PC-3 (cell line): ENCODE data around the gene SRSF5. TPM values are rescaled to one million over a fixed set of nuclear protein-coding genes. Genes with fewer than 3 reads are reported as not detected.

Source experiments
- ATAC-seq: fragments of 200-7000 bp; cut with Tn5 transposase; 2 replicates; pipeline ENCODE4 v1.9.1; 2020; ENCODE audit warnings: mild to moderate bottlenecking, moderate library complexity
- BruUV-seq: library from RNA; stranded (reverse); fragments of 400-500 nt; replicated peaks from 2 replicates; lab custom pipeline; 2021; lab: Mats Ljungman, UMichigan
- CTCF ChIA-PET: fragments of 300-600 bp; sonication (Branson Sonifier 250); formaldehyde crosslinking; loops from one replicate; lab custom pipeline; 2022; ENCODE audit warnings: antibody characterized with exemption; lab: Charles Lee
- POLR2A ChIA-PET: fragments of 300-600 bp; sonication (Branson Sonifier 250); formaldehyde crosslinking; loops from one replicate; lab custom pipeline; 2022; ENCODE audit warnings: antibody characterized with exemption; ENCODE audit not compliant: unreplicated experiment; lab: Charles Lee
- DNase-seq: peaks from one replicate; pipeline ENCODE4 v3.0.0-alpha.2; 2015
- H2AFZ ChIP-seq: fragments of 300-600 bp; sonication (generic); 2 replicates; pipeline ENCODE4 v1.6.0; 2016; ENCODE audit warnings: antibody characterized with exemption, low read length
- H3F3A ChIP-seq: fragments of 300-600 bp; sonication (generic); one replicate; pipeline ENCODE4 v1.6.0; 2017; ENCODE audit warnings: antibody characterized with exemption, low read length, control low read depth, mild to moderate bottlenecking; ENCODE audit not compliant: unreplicated experiment
- H3K27ac ChIP-seq: fragments of 300-600 bp; sonication (generic); 2 replicates; pipeline ENCODE4 v1.5.1; 2016; ENCODE audit warnings: mild to moderate bottlenecking, low read length
- H3K27me3 ChIP-seq: fragments of 300-600 bp; sonication (generic); 2 replicates; pipeline ENCODE4 v1.6.1; 2016; ENCODE audit warnings: low read length, mixed read lengths
- H3K36me3 ChIP-seq: fragments of 300-600 bp; sonication (generic); 2 replicates; pipeline ENCODE4 v1.6.1; 2016; ENCODE audit warnings: low read depth, mixed run types, low read length, mixed read lengths
- H3K4me1 ChIP-seq: fragments of 300-600 bp; sonication (generic); 2 replicates; pipeline ENCODE4 v1.5.1; 2016; ENCODE audit warnings: low read length; ENCODE audit not compliant: insufficient read depth
- H3K4me2 ChIP-seq: fragments of 300-600 bp; sonication (generic); 2 replicates; pipeline ENCODE4 v1.6.0; 2016; ENCODE audit warnings: low read length
- H3K4me3 ChIP-seq: fragments of 300-600 bp; sonication (generic); 2 replicates; pipeline ENCODE4 v1.5.1; 2016; ENCODE audit warnings: mild to moderate bottlenecking, low read length, mixed read lengths
- H3K79me2 ChIP-seq: fragments of 300-600 bp; sonication (generic); 2 replicates; pipeline ENCODE4 v1.6.1; 2017; ENCODE audit warnings: low read length, mixed read lengths
- H3K9ac ChIP-seq: fragments of 300-600 bp; sonication (generic); 2 replicates; pipeline ENCODE4 v1.6.0; 2016; ENCODE audit warnings: mild to moderate bottlenecking, low read length
- H3K9me2 ChIP-seq: fragments of 300-600 bp; sonication (generic); replicated peaks from 2 replicates; pipeline ENCODE4 v1.6.1; 2016; ENCODE audit warnings: mixed run types, low read length, mixed read lengths
- H3K9me3 ChIP-seq: fragments of 300-600 bp; sonication (generic); 2 replicates; pipeline ENCODE4 v1.6.1; 2016; ENCODE audit warnings: low read length, mixed read lengths
- H4K20me1 ChIP-seq: fragments of 300-600 bp; sonication (generic); 2 replicates; pipeline ENCODE4 v1.6.1; 2016; ENCODE audit warnings: low read length, mixed read lengths
- CTCF ChIP-seq: fragments of 300-600 bp; sonication (generic); conservative IDR thresholded peaks from 2 replicates; pipeline ENCODE4 v1.5.1; 2017; ENCODE audit warnings: antibody characterized with exemption, low read depth, mild to moderate bottlenecking, low read length
- EZH2 ChIP-seq: fragments of 300-600 bp; sonication (generic); IDR thresholded peaks from one replicate; pipeline ENCODE4 v1.6.1; 2017; ENCODE audit warnings: antibody characterized with exemption, mild to moderate bottlenecking, low read length; ENCODE audit not compliant: unreplicated experiment
- EZH2phosphoT487 ChIP-seq: fragments of 300-600 bp; sonication (generic); IDR thresholded peaks from 2 replicates; pipeline ENCODE4 v1.6.1; 2018; ENCODE audit warnings: mild to moderate bottlenecking, antibody characterized with exemption, low read length, borderline replicate concordance
- intact Hi-C: fragments of 100-400 bp; cut with micrococcal nuclease; formaldehyde crosslinking; loops from 2 replicates; pipeline ENCODE4 v1.9.0; 2023
- total RNA-seq: library from RNA; depleted of rRNA; stranded (reverse); fragments of >200 nt; gene quantifications from 2 replicates; pipeline ENCODE4 v1.2.3, GENCODE V29; 2014

The SRSF5 gene
- total RNA-seq, 1 experiment from 2014 or later = 213 TPM

- ChIA-PET POLR2A (no interaction called here), CTCF (no interaction called here)
- BruUV-seq = no TSS peak
- no peak overlapping the region for H3K4me3 ChIP-seq
- H4K20me1 ChIP-seq = no peaks in the 10 kb centered on the region
- ATAC-seq (no peak), DNase-seq (no peak)
- no peaks in the 10 kb centered on the region for H3K4me1 ChIP-seq
- H3K27ac ChIP-seq = no peak overlapping the region
- intact Hi-C loops = no loop called here
- H3K9ac ChIP-seq = no peak overlapping the region
- no peaks in the 10 kb centered on the region for H3K9me3 ChIP-seq
- H3F3A ChIP-seq = no peaks in the 10 kb centered on the region
- H3K27me3 ChIP-seq = no peaks in the 10 kb centered on the region
- no peak overlapping the region for H2AFZ ChIP-seq
- H3K4me2 ChIP-seq = no peak overlapping the region
- H3K36me3 ChIP-seq = 0 out of 2 replicates have a peak, but pooled peaks cover 4% of the 10 kb centered on the region
- TF ChIP-seq CTCF (no peak), EZH2 (no peak), EZH2phosphoT487 (no peak)
- H3K79me2 ChIP-seq = no peaks in the 10 kb centered on the region
- no peaks in the 10 kb centered on the region for H3K9me2 ChIP-seq
Measured at GRCh38 chr14:69784942-69785341, 18.0 kb downstream of the SRSF5 start.

- Histone ChIP-seq H3K4me1 (no peaks in the 10 kb centered on the region), H3K27ac (no peak overlapping the region), H3K9me3 (no peaks in the 10 kb centered on the region), H2AFZ (no peak overlapping the region), H3K4me3 (no peak overlapping the region), H3K36me3 (no peaks in the 10 kb centered on the region), H3K9me2 (no peaks in the 10 kb centered on the region), H3F3A (no peaks in the 10 kb centered on the region), H3K79me2 (no peaks in the 10 kb centered on the region), H3K9ac (no peak overlapping the region), H3K27me3 (no peaks in the 10 kb centered on the region), H4K20me1 (no peaks in the 10 kb centered on the region), H3K4me2 (no peak overlapping the region)
- CTCF ChIA-PET = no interaction called here
- POLR2A ChIA-PET = no interaction called here
- no peak for TF ChIP-seq CTCF
- TF ChIP-seq EZH2phosphoT487 = no peak
- TF ChIP-seq EZH2 = no peak
- no TSS peak for BruUV-seq
- DNase-seq = no peak
- ATAC-seq = no peak
- intact Hi-C loops = no loop called here
Measured at GRCh38 chr14:69786603-69787002, 19.7 kb downstream of the SRSF5 start.

- no peaks in the 10 kb centered on the region for H3K9me3 ChIP-seq
- H3K4me2 ChIP-seq = no peak overlapping the region
- no peak overlapping the region for H2AFZ ChIP-seq
- H3K79me2 ChIP-seq = no peaks in the 10 kb centered on the region
- ChIA-PET CTCF (no interaction called here), POLR2A (interaction anchor here (0.6 kb wide), 1 partner anchor 183 kb away, joined by 7 read pairs; no protein-coding TSS in a partner anchor)
- no TSS peak for BruUV-seq
- no peaks in the 10 kb centered on the region for H4K20me1 ChIP-seq
- H3F3A ChIP-seq = no peaks in the 10 kb centered on the region
- H3K27me3 ChIP-seq = no peaks in the 10 kb centered on the region
- no peak overlapping the region for H3K27ac ChIP-seq
- no peaks in the 10 kb centered on the region for H3K4me1 ChIP-seq
- intact Hi-C loops = no loop called here
- TF ChIP-seq EZH2 = no peak
- TF ChIP-seq EZH2phosphoT487 = no peak
- TF ChIP-seq CTCF = no peak
- DNase-seq (no peak), ATAC-seq (no peak)
- no peaks in the 10 kb centered on the region for H3K9me2 ChIP-seq
- H3K9ac ChIP-seq = no peak overlapping the region
- no peaks in the 10 kb centered on the region for H3K36me3 ChIP-seq
- H3K4me3 ChIP-seq = no peak overlapping the region
Measured at GRCh38 chr14:69789118-69789640, 22.2 kb downstream of the SRSF5 start.
